Stimulated activated CD4-positive, alpha-beta T cell treated with anti-CD3 and anti-CD28 coated beads, Interleukin-1b, Interleukin-23, amount 100 ng/mL, for 1 hour (primary cell): ENCODE measurements around the gene CLDN14.

Experiments
- DNase-seq, 2 donors: peaks; one replicate each; pipeline ENCODE4 v3.0.0-alpha.2; 2020; ENCODE audit warnings: low read depth in 2 of 2

CLDN14 gene

GRCh38 chr21:36471254-36471723 lies 8.6 kb downstream of the CLDN14 start:
- no peak for DNase-seq

- DNase-seq = no peak
Measured at GRCh38 chr21:36470294-36470693, 9.6 kb downstream of the CLDN14 start.

GRCh38 chr21:36466061-36466511 lies 13.8 kb downstream of the CLDN14 start:
- DNase-seq = no peak

- DNase-seq = no peak
Measured at GRCh38 chr21:36465478-36465877, 14.4 kb downstream of the CLDN14 start.

GRCh38 chr21:36464590-36464989 lies 15.3 kb downstream of the CLDN14 start:
- no peak for DNase-seq

- DNase-seq = no peak
Measured at GRCh38 chr21:36463991-36464390, 15.9 kb downstream of the CLDN14 start.

- no peak for DNase-seq
Measured at GRCh38 chr21:36463204-36463603, 16.7 kb downstream of the CLDN14 start.

- DNase-seq = no peak
Measured at GRCh38 chr21:36461918-36462486, 17.9 kb downstream of the CLDN14 start.

- DNase-seq = no peak
Measured at GRCh38 chr21:36461277-36461917, 18.5 kb downstream of the CLDN14 start.

GRCh38 chr21:36460866-36461265 lies 19.1 kb downstream of the CLDN14 start:
- DNase-seq = no peak

- DNase-seq = no peak
Measured at GRCh38 chr21:36459098-36459497, 20.8 kb downstream of the CLDN14 start.

- DNase-seq = no peak
Measured at GRCh38 chr21:36456729-36457414, 23.1 kb downstream of the CLDN14 start.

- DNase-seq = no peak
Measured at GRCh38 chr21:36454706-36455105, 25.2 kb downstream of the CLDN14 start.

- no peak for DNase-seq
Measured at GRCh38 chr21:36454093-36454531, 25.8 kb downstream of the CLDN14 start.

- DNase-seq = no peak
Measured at GRCh38 chr21:36452281-36452825, 27.6 kb downstream of the CLDN14 start.

GRCh38 chr21:36451506-36451905 lies 28.4 kb downstream of the CLDN14 start:
- no peak for DNase-seq

- no peak for DNase-seq
Measured at GRCh38 chr21:36450511-36450910, 29.4 kb downstream of the CLDN14 start.

GRCh38 chr21:36446301-36446700 lies 33.6 kb downstream of the CLDN14 start:
- DNase-seq = no peak

GRCh38 chr21:36441715-36442114 lies 38.2 kb downstream of the CLDN14 start:
- no peak for DNase-seq

GRCh38 chr21:36437745-36438128 lies 42.2 kb downstream of the CLDN14 start:
- DNase-seq = no peak

GRCh38 chr21:36436829-36437744 lies 42.8 kb downstream of the CLDN14 start:
- no peak for DNase-seq

- no peak for DNase-seq
Measured at GRCh38 chr21:36434144-36434543, 45.8 kb downstream of the CLDN14 start.
